ENCODE measurements around the gene ALPK3.
"Not testable (repeated sequence)": the region's sequence is repeated elsewhere in the genome, so short reads cannot be mapped to it uniquely, and the experiment has no call there.

The ALPK3 gene

GRCh38 chr15:84869510-84869909 lies 52.4 kb downstream of the ALPK3 start:
- no peak for TF ChIP-seq CTCF (IDR thresholded peaks at IDR 0.05; ENCODE audit: low read depth, low read length)
- in situ Hi-C loops (cut with HindIII; ENCODE audit: low sequenced_read_pairs): no loop called here
- DNase-seq (ENCODE audit: low read depth, low spot score): no peak
- no peak overlapping the region for H3K4me3 ChIP-seq (ENCODE audit: low read depth, low read length)

GRCh38 chr15:84871428-84871985 lies 54.4 kb downstream of the ALPK3 start:
- in situ Hi-C loops (cut with HindIII; ENCODE audit: low sequenced_read_pairs): no loop called here
- TF ChIP-seq CTCF (IDR thresholded peaks at IDR 0.05; ENCODE audit: low read depth, low read length): peak; percentile 1
- DNase-seq (ENCODE audit: low read depth, low spot score): no peak
- H3K4me3 ChIP-seq (ENCODE audit: low read depth, low read length): no peak overlapping the region

GRCh38 chr15:84872009-84872910 lies 55.1 kb downstream of the ALPK3 start:
- no peak for DNase-seq (ENCODE audit: low read depth, low spot score)
- no peak overlapping the region for H3K4me3 ChIP-seq (ENCODE audit: low read depth, low read length)
- in situ Hi-C loops (cut with HindIII; ENCODE audit: low sequenced_read_pairs): no loop called here
- TF ChIP-seq CTCF (IDR thresholded peaks at IDR 0.05; ENCODE audit: low read depth, low read length): no peak

GRCh38 chr15:84873997-84874396 lies 56.8 kb downstream of the ALPK3 start:
- in situ Hi-C loops (cut with HindIII; ENCODE audit: low sequenced_read_pairs): no loop called here
- no peak for DNase-seq (ENCODE audit: low read depth, low spot score)
- no peak for TF ChIP-seq CTCF (IDR thresholded peaks at IDR 0.05; ENCODE audit: low read depth, low read length)

GRCh38 chr15:84874981-84875699 lies 58.0 kb downstream of the ALPK3 start:
- H3K4me3 ChIP-seq (ENCODE audit: low read depth, low read length): no peak overlapping the region
- no peak for DNase-seq (ENCODE audit: low read depth, low spot score)
- TF ChIP-seq CTCF (IDR thresholded peaks at IDR 0.05; ENCODE audit: low read depth, low read length): no peak
- in situ Hi-C loops (cut with HindIII; ENCODE audit: low sequenced_read_pairs): no loop called here

More at GRCh38 chr15:84873997-84874396, 56.8 kb downstream of the ALPK3 start:
- no peak overlapping the region for H3K4me3 ChIP-seq (ENCODE audit: low read depth, low read length)

- TF ChIP-seq CTCF (IDR thresholded peaks at IDR 0.05; ENCODE audit: low read depth, low read length): no peak
- no peak for DNase-seq (ENCODE audit: low read depth, low spot score)
- no peak overlapping the region for H3K4me3 ChIP-seq (ENCODE audit: low read depth, low read length)
- in situ Hi-C loops (cut with HindIII; ENCODE audit: low sequenced_read_pairs): no loop called here
Observed at GRCh38 chr15:84876269-84876668, 59.1 kb downstream of the ALPK3 start.

- in situ Hi-C loops (cut with HindIII; ENCODE audit: low sequenced_read_pairs); DNase-seq (ENCODE audit: low read depth, low spot score); H3K4me3 ChIP-seq (ENCODE audit: low read depth, low read length): not testable (repeated sequence)
Observed at GRCh38 chr15:84877701-84878100, 60.5 kb downstream of the ALPK3 start.
